OCI-LY1 (cell line): Measurements from ENCODE around the gene NCOA4.
"Not testable (repeated sequence)": the region's sequence is repeated elsewhere in the genome, so short reads cannot be mapped to it uniquely, and the experiment has no call there.

ENCODE experiments used
- H2AFZ ChIP-seq: fragments of 200-600 bp; sonication (generic), shearing (Covaris generic); 2 replicates; pipeline ENCODE4 v1.6.0; 2014; ENCODE audit warnings: antibody characterized with exemption, mild to moderate bottlenecking, low read length
- H3F3A ChIP-seq: fragments of 200-600 bp; sonication (generic), shearing (Covaris generic); 2 replicates; pipeline ENCODE4 v1.6.0; 2014; ENCODE audit warnings: mild to moderate bottlenecking, antibody characterized with exemption, low read length, moderate library complexity; ENCODE audit not compliant: insufficient read depth
- H3K27ac ChIP-seq: fragments of 200-600 bp; sonication (generic); 2 replicates; pipeline ENCODE4 v1.5.1; 2014; ENCODE audit warnings: low read length, mixed run types, mild to moderate bottlenecking, low read depth; ENCODE audit not compliant: poor library complexity, severe bottlenecking
- H3K27me3 ChIP-seq: fragments of 200-600 bp; sonication (generic); 2 replicates; pipeline ENCODE4 v1.6.0; 2014; ENCODE audit warnings: antibody characterized with exemption, mild to moderate bottlenecking, low read length, moderate library complexity; ENCODE audit not compliant: insufficient read depth
- H3K36me3 ChIP-seq: fragments of 200-600 bp; sonication (generic); 2 replicates; pipeline ENCODE4 v1.6.1; 2014; ENCODE audit warnings: mild to moderate bottlenecking, antibody characterized with exemption, low read length, moderate library complexity, mixed read lengths; ENCODE audit not compliant: insufficient read depth
- H3K4me1 ChIP-seq: fragments of 200-600 bp; sonication (generic); 2 replicates; pipeline ENCODE4 v1.5.1; 2014; ENCODE audit warnings: mild to moderate bottlenecking, low read length, moderate library complexity; ENCODE audit not compliant: insufficient read depth, severe bottlenecking
- H3K4me2 ChIP-seq: fragments of 200-600 bp; sonication (generic), shearing (Covaris generic); 2 replicates; pipeline ENCODE4 v1.6.1; 2014; ENCODE audit warnings: low read length
- H3K4me3 ChIP-seq: fragments of 200-600 bp; sonication (generic); 2 replicates; pipeline ENCODE4 v1.5.1; 2014; ENCODE audit warnings: low read length, low read depth, mild to moderate bottlenecking, mixed read lengths; ENCODE audit not compliant: poor library complexity, severe bottlenecking
- H3K79me2 ChIP-seq: fragments of 200-600 bp; shearing (Covaris generic); 2 replicates; pipeline ENCODE4 v1.6.1; 2016; ENCODE audit warnings: mixed run types, low read length, mixed read lengths; ENCODE audit not compliant: insufficient read depth
- H3K9ac ChIP-seq: fragments of 200-600 bp; sonication (generic), shearing (Covaris generic); 2 replicates; pipeline ENCODE4 v1.6.1; 2014; ENCODE audit warnings: mild to moderate bottlenecking, low read length, mixed read lengths
- H3K9me2 ChIP-seq: fragments of 200-600 bp; sonication (generic), shearing (Covaris generic); 2 replicates; pipeline ENCODE4 v1.6.1; 2014; ENCODE audit warnings: low read depth, mild to moderate bottlenecking, low read length, mixed read lengths
- H3K9me3 ChIP-seq: fragments of 200-600 bp; shearing (Covaris generic); 2 replicates; pipeline ENCODE4 v1.6.1; 2014; ENCODE audit warnings: low read length, mixed read lengths
- H4K20me1 ChIP-seq: fragments of 200-600 bp; sonication (generic), shearing (Covaris generic); 2 replicates; pipeline ENCODE4 v1.6.0; 2016; ENCODE audit warnings: mild to moderate bottlenecking, low read length; ENCODE audit not compliant: insufficient read depth
- EZH2 ChIP-seq: fragments of 200-600 bp; sonication (generic), shearing (Covaris generic); IDR thresholded peaks from 2 replicates; pipeline ENCODE4 v1.8.0; 2017; ENCODE audit warnings: borderline replicate concordance, mixed run types, mild to moderate bottlenecking, antibody characterized with exemption, low read length, moderate library complexity, mixed read lengths
- TF ChIP-seq, protein P1 (sequence below): fragments of 200-600 bp; sonication (generic), shearing (Covaris generic); IDR thresholded peaks from 2 replicates; pipeline ENCODE4 v1.5.1; 2017; ENCODE audit warnings: mild to moderate bottlenecking, antibody characterized with exemption, low read length, moderate library complexity, mixed read lengths

NCOA4 gene

DNA sequence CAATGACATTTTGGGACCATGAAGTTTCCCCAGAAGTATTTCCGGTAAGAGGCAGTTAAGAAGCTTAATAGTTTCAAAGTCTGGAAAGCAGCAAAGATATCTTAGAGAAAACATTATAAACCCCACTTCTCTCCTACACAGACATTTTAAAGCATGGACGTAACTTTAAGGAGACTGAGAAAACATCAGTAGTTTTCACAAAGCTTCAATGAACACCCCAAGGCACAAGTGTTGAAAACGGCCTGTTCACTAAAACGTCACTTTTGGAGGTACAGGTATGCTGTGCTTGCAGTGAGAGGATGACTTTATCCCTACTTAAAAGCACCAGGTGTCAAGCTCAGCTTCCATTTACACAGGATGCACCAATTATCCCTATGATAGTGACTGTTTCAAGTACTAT is 25.0 kb downstream of the NCOA4 start:
- H2AFZ ChIP-seq, result no peak overlapping the region
- no peaks in the 10 kb centered on the region for H3F3A ChIP-seq
- no peak overlapping the region for H3K4me3 ChIP-seq
- no peaks in the 10 kb centered on the region for H4K20me1 ChIP-seq
- H3K27ac ChIP-seq, result no peak overlapping the region
- H3K9me3 ChIP-seq, result no peaks in the 10 kb centered on the region
- H3K9ac ChIP-seq, result no peak overlapping the region
- no peaks in the 10 kb centered on the region for H3K4me1 ChIP-seq
- no peaks in the 10 kb centered on the region for H3K79me2 ChIP-seq
- H3K27me3 ChIP-seq, result no peaks in the 10 kb centered on the region
- H3K9me2 ChIP-seq, result no peaks in the 10 kb centered on the region
- no peak overlapping the region for H3K4me2 ChIP-seq
- peaks cover 100% of the 10 kb centered on the region for H3K36me3 ChIP-seq
- TF ChIP-seq, protein P1, sequence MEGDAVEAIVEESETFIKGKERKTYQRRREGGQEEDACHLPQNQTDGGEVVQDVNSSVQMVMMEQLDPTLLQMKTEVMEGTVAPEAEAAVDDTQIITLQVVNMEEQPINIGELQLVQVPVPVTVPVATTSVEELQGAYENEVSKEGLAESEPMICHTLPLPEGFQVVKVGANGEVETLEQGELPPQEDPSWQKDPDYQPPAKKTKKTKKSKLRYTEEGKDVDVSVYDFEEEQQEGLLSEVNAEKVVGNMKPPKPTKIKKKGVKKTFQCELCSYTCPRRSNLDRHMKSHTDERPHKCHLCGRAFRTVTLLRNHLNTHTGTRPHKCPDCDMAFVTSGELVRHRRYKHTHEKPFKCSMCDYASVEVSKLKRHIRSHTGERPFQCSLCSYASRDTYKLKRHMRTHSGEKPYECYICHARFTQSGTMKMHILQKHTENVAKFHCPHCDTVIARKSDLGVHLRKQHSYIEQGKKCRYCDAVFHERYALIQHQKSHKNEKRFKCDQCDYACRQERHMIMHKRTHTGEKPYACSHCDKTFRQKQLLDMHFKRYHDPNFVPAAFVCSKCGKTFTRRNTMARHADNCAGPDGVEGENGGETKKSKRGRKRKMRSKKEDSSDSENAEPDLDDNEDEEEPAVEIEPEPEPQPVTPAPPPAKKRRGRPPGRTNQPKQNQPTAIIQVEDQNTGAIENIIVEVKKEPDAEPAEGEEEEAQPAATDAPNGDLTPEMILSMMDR, result no peak
- TF ChIP-seq EZH2, result no peak

DNA sequence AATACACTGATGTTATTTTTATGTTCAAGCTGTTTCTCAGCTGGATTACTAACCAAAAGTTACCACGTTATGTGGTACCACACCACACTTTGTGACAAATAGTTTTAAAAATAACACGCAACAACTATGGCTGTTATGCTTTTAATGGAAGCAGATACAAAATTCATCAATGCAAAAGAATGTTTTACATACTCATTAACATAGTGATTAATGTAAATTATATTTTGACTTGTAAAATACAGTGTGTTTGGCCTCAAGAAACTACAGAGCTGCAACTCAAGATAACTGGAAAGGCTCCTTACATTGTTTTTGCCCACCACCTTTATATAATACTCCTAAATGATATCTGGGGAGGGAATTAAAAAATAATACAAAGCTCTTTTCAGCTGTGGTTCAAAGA is 25.5 kb downstream of the NCOA4 start:
- H3K36me3 ChIP-seq, result peaks cover 98% of the 10 kb centered on the region

DNA sequence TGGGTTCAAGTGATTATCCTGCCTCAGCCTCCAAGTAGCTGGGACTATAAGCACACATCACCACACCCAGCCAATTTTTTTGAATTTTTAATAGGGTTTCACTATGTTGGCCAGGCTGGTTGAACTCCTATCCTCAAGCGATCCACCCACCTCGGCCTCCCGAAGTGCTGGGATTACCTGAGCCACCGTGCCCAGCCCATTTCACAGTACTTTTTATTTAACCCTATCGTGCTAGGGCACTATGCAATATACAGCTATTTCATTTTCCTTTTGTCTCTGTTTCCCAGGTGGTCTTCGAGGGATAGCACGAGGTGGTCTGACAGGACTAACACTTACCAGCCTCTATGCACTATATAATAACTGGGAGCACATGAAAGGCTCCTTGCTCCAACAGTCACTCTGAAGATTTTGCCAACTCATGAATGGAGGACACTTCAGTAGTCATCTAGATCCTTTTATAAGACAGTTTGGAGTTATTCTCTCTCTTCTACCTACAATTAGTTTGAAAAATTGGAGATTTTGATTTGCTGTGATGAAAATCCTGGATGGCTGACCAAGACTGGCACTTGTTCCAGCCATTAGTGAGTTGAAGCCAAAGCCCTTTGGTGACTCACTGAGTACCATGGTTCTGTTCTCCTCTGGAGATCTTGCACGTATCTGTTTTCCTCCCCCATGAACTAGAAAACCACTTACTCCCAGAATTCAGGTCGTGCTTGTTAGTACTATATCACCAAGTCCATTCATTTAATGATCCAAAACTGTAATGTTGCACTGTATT is 27.3 kb downstream of the NCOA4 start:
- Histone ChIP-seq H3K4me2 (no peak overlapping the region), H3K9ac (no peak overlapping the region), H3K36me3 (peaks cover 91% of the 10 kb centered on the region)

More for the DNA sequence above, 25.5 kb downstream of the NCOA4 start:
- H3K27ac ChIP-seq, result no peak overlapping the region
- H3K4me3 ChIP-seq, result no peak overlapping the region
- H3K4me1 ChIP-seq, result no peaks in the 10 kb centered on the region
- H3K27me3 ChIP-seq, result no peaks in the 10 kb centered on the region
- H3K9me2 ChIP-seq, result no peaks in the 10 kb centered on the region
- no peaks in the 10 kb centered on the region for H3K9me3 ChIP-seq
- no peak for TF ChIP-seq EZH2
- TF ChIP-seq, protein P1, result no peak
- H2AFZ ChIP-seq, result no peak overlapping the region
- H3F3A ChIP-seq, result no peaks in the 10 kb centered on the region
- H3K9ac ChIP-seq, result no peak overlapping the region
- no peaks in the 10 kb centered on the region for H4K20me1 ChIP-seq
- H3K4me2 ChIP-seq, result no peak overlapping the region
- no peaks in the 10 kb centered on the region for H3K79me2 ChIP-seq

DNA sequence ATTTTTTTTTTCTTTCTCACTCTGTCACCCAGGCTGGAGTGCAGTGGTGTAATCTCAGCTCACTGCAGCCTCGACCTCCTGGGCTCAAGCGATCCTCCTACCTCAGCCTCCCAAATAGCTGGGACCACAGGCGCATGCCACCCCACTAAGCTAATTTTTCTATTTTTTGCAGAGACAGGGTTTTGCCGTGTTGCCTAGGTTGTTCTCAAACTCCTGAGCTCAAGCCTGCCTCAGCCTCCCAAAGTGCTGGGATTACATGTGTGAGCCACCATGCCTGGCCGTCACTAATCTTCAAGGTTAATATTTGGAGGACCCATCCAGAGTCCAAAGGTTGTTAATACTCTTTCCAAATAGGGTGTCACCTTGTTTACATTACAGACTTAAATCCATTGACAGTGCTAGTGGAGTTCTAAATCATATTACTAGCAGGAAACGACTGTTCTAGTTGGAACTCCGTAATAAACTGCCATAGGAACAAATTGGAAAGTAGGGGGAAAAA is 28.2 kb downstream of the NCOA4 start:
- peaks cover 91% of the 10 kb centered on the region for H3K36me3 ChIP-seq
- H3F3A ChIP-seq, H3K79me2 ChIP-seq, H2AFZ ChIP-seq, H3K9ac ChIP-seq, H4K20me1 ChIP-seq, H3K4me2 ChIP-seq, H3K27me3 ChIP-seq, H3K4me1 ChIP-seq, H3K9me3 ChIP-seq, H3K4me3 ChIP-seq, H3K9me2 ChIP-seq, H3K27ac ChIP-seq: not testable (repeated sequence)

More for the DNA sequence above, 27.3 kb downstream of the NCOA4 start:
- Histone ChIP-seq H3K27me3 (no peaks in the 10 kb centered on the region), H3K4me1 (no peaks in the 10 kb centered on the region), H3F3A (no peaks in the 10 kb centered on the region), H3K27ac (no peak overlapping the region), H3K4me3 (no peak overlapping the region), H2AFZ (no peak overlapping the region), H3K9me3 (no peaks in the 10 kb centered on the region), H3K79me2 (no peaks in the 10 kb centered on the region), H4K20me1 (no peaks in the 10 kb centered on the region), H3K9me2 (no peaks in the 10 kb centered on the region)
- TF ChIP-seq, protein P1, result no peak
- TF ChIP-seq EZH2, result no peak
